B cell (primary cell): ENCODE data around the gene LRRC25. TPM values are rescaled to one million over a fixed set of nuclear protein-coding genes. Genes with fewer than 3 reads are reported as not detected.
A peak's percentile ranks its signal among the peaks of the same experiment; 100 is the strongest.

Experiments used
- ATAC-seq: fragments of 200-7000 bp; cut with Tn5 transposase; one replicate; pipeline ENCODE4 v1.10.0; 2021; ENCODE audit warnings: low read depth, mild to moderate bottlenecking, moderate number of reproducible peaks, moderate library complexity
- CTCF ChIA-PET: fragments of 350-600 bp; sonication (Branson Sonifier 250); formaldehyde crosslinking; loops from one replicate; lab custom pipeline; 2021; ENCODE audit warnings: antibody characterized with exemption, inconsistent platforms; lab: Charles Lee
- POLR2A ChIA-PET: fragments of 350-600 bp; sonication (Branson Sonifier 250); formaldehyde crosslinking; loops from one replicate; lab custom pipeline; 2021; ENCODE audit warnings: antibody characterized with exemption; lab: Charles Lee
- DNase-seq: peaks from one replicate; pipeline ENCODE4 v3.0.0; 2013
- H2AFZ ChIP-seq: 2 replicates; pipeline ENCODE4 v1.6.1; 2012; ENCODE audit warnings: mild to moderate bottlenecking, low read depth, low read length; ENCODE audit not compliant: insufficient read depth, poor library complexity, severe bottlenecking
- H3K27ac ChIP-seq, 2 donors: 1 replicate in 1 of 2; 2 replicates in 1 of 2; pipeline ENCODE4 v1.5.1; 2012 to 2013; ENCODE audit warnings: low read length in 2 of 2, mild to moderate bottlenecking in 2 of 2, moderate library complexity in 1 of 2
- H3K27me3 ChIP-seq, 4 experiments: fragments of 200-600 bp in 1 of 4; sonication (generic) in 1 of 4; replicated peaks in 1 of 4; 1 replicate in 2 of 4; 2 replicates in 2 of 4; pipeline versions ENCODE4 v1.6.1 to v1.7.0; 2013 to 2016; ENCODE audit warnings: low read length in 3 of 4, mild to moderate bottlenecking in 2 of 4, mixed read lengths in 1 of 4, moderate library complexity in 1 of 4; ENCODE audit not compliant: insufficient read depth in 4 of 4, control insufficient read depth in 3 of 4; ENCODE audit errors: control extremely low read depth in 1 of 4
- H3K36me3 ChIP-seq, 2 experiments: replicated peaks in 1 of 2; 1 replicate in 1 of 2; 2 replicates in 1 of 2; pipeline versions ENCODE4 v1.6.1 to v1.7.1; 2013; ENCODE audit warnings: low read length in 1 of 2; ENCODE audit not compliant: insufficient read depth in 2 of 2, control insufficient read depth in 1 of 2; ENCODE audit errors: control extremely low read depth in 1 of 2, extremely low read depth in 1 of 2
- H3K4me1 ChIP-seq, 2 donors: fragments of 200-600 bp in 1 of 2; sonication (generic) in 1 of 2; 1 replicate in 1 of 2; 2 replicates in 1 of 2; pipeline versions ENCODE4 v1.5.1 to v1.6.1; 2013 to 2017; ENCODE audit warnings: low read length in 2 of 2; ENCODE audit not compliant: control insufficient read depth in 2 of 2, insufficient read depth in 2 of 2
- H3K4me2 ChIP-seq: replicated peaks from 2 replicates; pipeline ENCODE3; 2012; ENCODE audit warnings: mild to moderate bottlenecking, low read depth, low read length; ENCODE audit not compliant: poor library complexity, severe bottlenecking
- H3K4me3 ChIP-seq, 5 experiments: fragments of 200-600 bp in 1 of 5; sonication (generic) in 1 of 5; 1 replicate in 3 of 5; 2 replicates in 2 of 5; pipeline versions ENCODE4 v1.5.1 to v1.7.0; 2011 to 2016; ENCODE audit warnings: low read length in 4 of 5, mild to moderate bottlenecking in 4 of 5, low read depth in 2 of 5, control low read depth in 1 of 5, moderate library complexity in 1 of 5; ENCODE audit not compliant: insufficient read depth in 1 of 5; ENCODE audit errors: control extremely low read depth in 1 of 5, extremely low read depth in 1 of 5
- H3K79me2 ChIP-seq: fragments of 200-600 bp; sonication (generic); one replicate; pipeline ENCODE4 v1.6.0; 2016; ENCODE audit warnings: low read length; ENCODE audit not compliant: control insufficient read depth, insufficient read depth
- H3K9ac ChIP-seq: fragments of 200-600 bp; sonication (generic); 2 replicates; pipeline ENCODE4 v1.6.1; 2017; ENCODE audit warnings: mild to moderate bottlenecking, low read length, moderate library complexity
- H3K9me3 ChIP-seq, 3 donors: one replicate each; pipeline versions ENCODE4 v1.6.1 to v1.7.1; 2013; ENCODE audit warnings: low read length in 2 of 3; ENCODE audit not compliant: control insufficient read depth in 2 of 3, insufficient read depth in 1 of 3; ENCODE audit errors: control extremely low read depth in 1 of 3
- H4K20me1 ChIP-seq: 2 replicates; pipeline ENCODE4 v1.6.0; 2012; ENCODE audit warnings: mild to moderate bottlenecking, low read length; ENCODE audit not compliant: insufficient read depth, control insufficient read depth, poor library complexity, severe bottlenecking
- H3K27ac Mint-ChIP-seq: one replicate; pipeline ENCODE4 v1.8.0; 2021; ENCODE audit warnings: mixed read lengths
- H3K27me3 Mint-ChIP-seq: one replicate; pipeline ENCODE4 v1.8.0; 2021; ENCODE audit warnings: mixed read lengths
- H3K4me1 Mint-ChIP-seq: one replicate; pipeline ENCODE4 v1.8.0; 2021; ENCODE audit warnings: mixed read lengths
- H3K4me3 Mint-ChIP-seq: one replicate; pipeline ENCODE4 v1.8.0; 2021; ENCODE audit warnings: mixed read lengths
- H3K9me3 Mint-ChIP-seq: one replicate; pipeline ENCODE4 v1.8.0; 2022; ENCODE audit warnings: mixed read lengths; ENCODE audit not compliant: insufficient read depth
- CTCF ChIP-seq: fragments of 200-600 bp; IDR thresholded peaks from one replicate; pipeline ENCODE4 v1.8.0; 2022; ENCODE audit warnings: antibody characterized with exemption, mild to moderate bottlenecking
- EZH2 ChIP-seq: IDR thresholded peaks from 2 replicates; pipeline ENCODE4 v1.6.1; 2012; ENCODE audit warnings: borderline replicate concordance, low read depth, mild to moderate bottlenecking, moderate library complexity, low read length; ENCODE audit not compliant: insufficient read depth, poor library complexity, severe bottlenecking
- WGBS: methylation state at CpG from one replicate; pipeline ENCODE4 v1.1.5; 2013; ENCODE audit warnings: missing lambda C conversion rate; ENCODE audit not compliant: insufficient coverage; 5-methylcytosine and 5-hydroxymethylcytosine counted together
- intact Hi-C: fragments of 100-400 bp; cut with micrococcal nuclease; formaldehyde crosslinking; loops from one replicate; pipeline ENCODE4 v1.10.0; 2022
- polyA plus RNA-seq: library from polyadenylated mRNA; depleted of rRNA; stranded (reverse); fragments of >200 nt; gene quantifications from 2 replicates; pipeline ENCODE4 v1.2.3, GENCODE V29; 2012
- total RNA-seq, 2 donors: library from RNA; stranded (reverse); fragments of 120-200 nt in 1 of 2; gene quantifications; 1 replicate in 1 of 2; 2 replicates in 1 of 2; pipeline versions ENCODE4 v1.2.3 to v1.2.4, GENCODE V29; 2013 to 2022

Gene LRRC25
- total and polyA plus RNA-seq, 2 donors (not counting 1 experiment from before 2014, with no cell fraction given) = 2.4 to 5.7 TPM

DNA sequence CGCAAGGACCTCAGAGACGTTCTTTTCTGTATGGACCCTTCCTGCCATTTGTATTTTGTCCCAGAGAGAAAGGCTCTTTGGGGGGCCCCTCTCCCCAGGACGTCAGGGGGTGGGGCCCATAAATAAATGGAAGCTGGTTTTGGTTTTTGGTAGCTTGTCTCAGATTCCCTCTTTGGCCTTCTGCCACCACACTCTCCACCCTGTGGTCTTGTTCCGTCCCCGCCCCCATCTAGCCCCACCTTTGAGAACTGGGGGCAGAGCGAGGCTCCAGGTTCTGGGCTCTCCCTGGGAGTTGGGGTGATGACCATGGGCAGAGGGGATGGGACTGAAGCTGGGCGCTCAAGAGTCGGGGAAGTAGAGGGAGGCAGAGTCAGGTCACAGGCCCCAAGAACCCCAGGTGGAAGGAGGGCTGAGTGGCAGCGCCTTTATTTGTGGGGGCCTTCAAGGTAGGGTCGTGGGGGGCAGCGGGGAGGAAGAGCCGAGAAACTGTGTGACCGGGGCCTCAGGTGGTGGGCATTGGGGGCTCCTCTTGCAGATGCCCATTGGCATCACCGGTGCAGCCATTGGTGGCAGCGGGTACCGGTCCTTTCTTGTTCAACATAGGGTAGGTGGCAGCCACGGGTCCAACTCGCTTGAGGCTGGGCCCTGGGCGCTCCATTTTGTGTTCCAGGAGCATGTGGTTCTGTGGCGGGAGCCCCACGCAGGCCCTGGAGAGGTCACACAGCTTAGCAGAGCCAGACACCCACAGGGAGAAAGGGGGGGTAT lies 37.2 kb upstream of the LRRC25 start:
- Histone ChIP-seq H3K36me3 (no peaks in the 10 kb centered on the region), H3K4me2 (peak overlapping the region; percentile 98), H3K4me3 (peak overlapping the region in 2 of 5 experiments; percentile 78 to 83), H3K27ac (no peak overlapping the region), H4K20me1 (peaks cover 28% of the 10 kb centered on the region), H3K4me1 (peaks cover 34 to 56% of the 10 kb centered on the region in 2 donors), H3K9me3 (no peaks in the 10 kb centered on the region), H3K9ac (peak overlapping the region; percentile 49), H2AFZ (no peak overlapping the region), H3K27me3 (no peaks in the 10 kb centered on the region), H3K79me2 (peaks cover 10% of the 10 kb centered on the region)
- CTCF ChIA-PET = interaction anchor here (1.0 to 3.4 kb wide), 2 partner anchors 15 to 16 kb away, joined by 3 to 13 read pairs; partner anchors contain the start of gene SSBP4
- ATAC-seq (no peak), DNase-seq (peak; percentile 43)
- H3K27ac Mint-ChIP-seq = peak overlapping the region; percentile 59
- no peaks in the 10 kb centered on the region for H3K27me3 Mint-ChIP-seq
- TF ChIP-seq CTCF (no peak), EZH2 (no peak)
- H3K4me1 Mint-ChIP-seq = peaks cover 37% of the 10 kb centered on the region
- no peaks in the 10 kb centered on the region for H3K9me3 Mint-ChIP-seq
- WGBS = 94% methylated on average over 15 of the region's 21 CpGs
- H3K4me3 Mint-ChIP-seq = peak overlapping the region; percentile 80
- POLR2A ChIA-PET = interaction anchor here (0.6 to 0.8 kb wide), 2 partner anchors 19 to 888 kb away, joined by 4 to 6 read pairs; no protein-coding TSS in a partner anchor
- intact Hi-C loops = no loop called here
